HG02884 (cell line): Measurements from ENCODE around the gene CHRNA3.

ENCODE experiments used
- ATAC-seq: cut with Tn5 transposase; IDR thresholded peaks from one replicate; pipeline ENCODE4 v1.9.1; 2021; ENCODE audit warnings: mild to moderate bottlenecking, moderate library complexity; ENCODE audit not compliant: unreplicated experiment

Gene CHRNA3

GRCh38 chr15:78620527-78621421 is at the start of gene CHRNA3:
Gene CHRNA3, minus strand, starts transcription at chr15:78620996. Its CDS starts 202 bp downstream, at chr15:78620794.
- no peak for ATAC-seq

GRCh38 chr15:78668987-78669386 is 48.2 kb upstream of the CHRNA3 start:
- no peak for ATAC-seq

GRCh38 chr15:78667578-78668236 is 46.9 kb upstream of the CHRNA3 start:
- ATAC-seq = no peak

GRCh38 chr15:78666010-78666409 is 45.2 kb upstream of the CHRNA3 start:
- ATAC-seq = no peak

- ATAC-seq = no peak
These were observed 42.9 kb upstream of the CHRNA3 start for GRCh38 chr15:78663703-78664102.

- ATAC-seq = no peak
These were observed 41.2 kb upstream of the CHRNA3 start for GRCh38 chr15:78662028-78662427.

GRCh38 chr15:78661001-78661400 is 40.2 kb upstream of the CHRNA3 start:
- no peak for ATAC-seq

- no peak for ATAC-seq
These were observed 39.8 kb upstream of the CHRNA3 start for GRCh38 chr15:78660584-78660983.

GRCh38 chr15:78658823-78659222 is 38.0 kb upstream of the CHRNA3 start:
- no peak for ATAC-seq

GRCh38 chr15:78654272-78654671 is 33.5 kb upstream of the CHRNA3 start:
- no peak for ATAC-seq

- no peak for ATAC-seq
These were observed 31.3 kb upstream of the CHRNA3 start for GRCh38 chr15:78651930-78652615.

- no peak for ATAC-seq
These were observed 30.2 kb upstream of the CHRNA3 start for GRCh38 chr15:78651007-78651406.

- ATAC-seq = no peak
These were observed 29.2 kb upstream of the CHRNA3 start for GRCh38 chr15:78650022-78650421.

GRCh38 chr15:78645009-78645408 is 24.2 kb upstream of the CHRNA3 start:
- ATAC-seq = no peak

- ATAC-seq = no peak
These were observed 21.5 kb upstream of the CHRNA3 start for GRCh38 chr15:78642331-78642730.

GRCh38 chr15:78641749-78642275 is 21.0 kb upstream of the CHRNA3 start:
- no peak for ATAC-seq

GRCh38 chr15:78641102-78641748 is 20.4 kb upstream of the CHRNA3 start, which contains the start of gene CHRNB4:
Gene CHRNB4, minus strand, starts transcription at chr15:78641210. Its CDS starts 77 bp downstream, at chr15:78641133.
- ATAC-seq = no peak

- no peak for ATAC-seq
These were observed 19.8 kb upstream of the CHRNA3 start for GRCh38 chr15:78640527-78641101.

- ATAC-seq = no peak
These were observed 18.0 kb upstream of the CHRNA3 start for GRCh38 chr15:78638658-78639314.
